Mesendoderm (in vitro differentiated cells): ENCODE data around the gene PDCD1LG2.

Experiments used
- DNase-seq: peaks from one replicate; pipeline ENCODE4 v3.0.0; 2013
- H2AK5ac ChIP-seq: 2 replicates; pipeline ENCODE4 v1.6.1; 2013; ENCODE audit warnings: low read length, inconsistent platforms
- H2BK120ac ChIP-seq: 2 replicates; pipeline ENCODE4 v1.6.1; 2013; ENCODE audit warnings: low read depth, mild to moderate bottlenecking, low read length, moderate library complexity, mixed read lengths
- H2BK15ac ChIP-seq: replicated peaks from 2 replicates; pipeline ENCODE4 v1.6.1; 2013; ENCODE audit warnings: low read depth, mild to moderate bottlenecking, moderate library complexity
- H2BK5ac ChIP-seq: 2 replicates; pipeline ENCODE4 v1.6.1; 2013; ENCODE audit warnings: low read length, inconsistent platforms
- H3K18ac ChIP-seq: 2 replicates; pipeline ENCODE4 v1.6.1; 2013; ENCODE audit warnings: mild to moderate bottlenecking, low read length, mixed read lengths
- H3K23ac ChIP-seq: one replicate; pipeline ENCODE4 v1.6.1; 2013; ENCODE audit warnings: low read length
- H3K27ac ChIP-seq: 2 replicates; pipeline ENCODE4 v1.5.1; 2013; ENCODE audit warnings: low read depth, mild to moderate bottlenecking, inconsistent platforms, low read length, moderate library complexity
- H3K27me3 ChIP-seq: 2 replicates; pipeline ENCODE4 v1.6.1; 2013; ENCODE audit warnings: low read length, control low read depth, mild to moderate bottlenecking, inconsistent platforms; ENCODE audit not compliant: insufficient read depth, poor library complexity
- H3K36me3 ChIP-seq: 2 replicates; pipeline ENCODE4 v1.6.1; 2013; ENCODE audit warnings: low read length, inconsistent platforms; ENCODE audit not compliant: control insufficient read depth, insufficient read depth
- H3K4ac ChIP-seq: one replicate; pipeline ENCODE4 v1.6.1; 2013; ENCODE audit warnings: low read depth, mild to moderate bottlenecking, low read length, moderate library complexity
- H3K4me1 ChIP-seq: 2 replicates; pipeline ENCODE4 v1.6.1; 2013; ENCODE audit warnings: low read depth, low read length, inconsistent platforms; ENCODE audit not compliant: control insufficient read depth
- H3K4me2 ChIP-seq: 2 replicates; pipeline ENCODE4 v1.6.1; 2013; ENCODE audit warnings: low read length
- H3K4me3 ChIP-seq: 2 replicates; pipeline ENCODE4 v1.5.1; 2013; ENCODE audit warnings: mild to moderate bottlenecking, low read length
- H3K56ac ChIP-seq: one replicate; pipeline ENCODE4 v1.6.1; 2013; ENCODE audit warnings: low read length
- H3K79me1 ChIP-seq: 2 replicates; pipeline ENCODE4 v1.6.1; 2013; ENCODE audit warnings: low read length, inconsistent platforms
- H3K79me2 ChIP-seq: 2 replicates; pipeline ENCODE4 v1.6.1; 2013; ENCODE audit warnings: mild to moderate bottlenecking, low read length; ENCODE audit not compliant: control insufficient read depth, insufficient read depth
- H3K9ac ChIP-seq: 2 replicates; pipeline ENCODE4 v1.6.1; 2013; ENCODE audit warnings: low read length, inconsistent platforms
- H4K5ac ChIP-seq: one replicate; pipeline ENCODE4 v1.6.1; 2013; ENCODE audit warnings: low read length
- H4K8ac ChIP-seq: one replicate; pipeline ENCODE4 v1.6.1; 2013; ENCODE audit warnings: low read depth, mild to moderate bottlenecking, control low read depth, low read length, moderate library complexity
- WGBS: extraction: QIAGEN DNeasy Blood & Tissue Kit; methylation state at CpG from one replicate; pipeline ENCODE4 v1.1.7; 2013; ENCODE audit warnings: low lambda C conversion rate, missing lambda C conversion rate; ENCODE audit not compliant: insufficient coverage; ENCODE audit errors: extremely low coverage; 5-methylcytosine and 5-hydroxymethylcytosine counted together

The PDCD1LG2 gene

DNA sequence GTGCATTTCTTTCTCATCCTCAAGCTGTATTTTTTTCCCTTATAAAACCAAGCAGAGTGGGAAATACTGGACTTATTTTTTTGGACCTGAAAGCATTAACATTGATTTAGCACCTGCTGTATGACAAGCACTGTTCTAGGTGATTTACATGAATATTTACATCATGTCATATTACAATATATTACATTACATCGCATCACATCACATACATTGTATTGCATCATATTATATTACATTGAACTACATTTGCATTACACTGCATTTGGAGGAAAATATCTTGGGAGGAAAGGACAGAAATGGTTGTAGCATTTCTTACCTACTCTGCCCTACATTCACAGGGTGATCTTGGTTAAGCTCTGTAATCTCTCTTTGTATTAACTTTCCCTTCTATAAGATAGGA lies 11.2 kb upstream of the PDCD1LG2 start:
- no CpG with 5 or more reads among the region's 1 CpG for WGBS
- Histone ChIP-seq H3K4me3 (no peak overlapping the region), H2AK5ac (no peak overlapping the region), H3K79me1 (no peaks in the 10 kb centered on the region), H3K9ac (no peak overlapping the region), H2BK120ac (no peak overlapping the region), H3K4me1 (no peaks in the 10 kb centered on the region), H3K79me2 (no peaks in the 10 kb centered on the region), H2BK15ac (no peak overlapping the region), H4K8ac (no peak overlapping the region), H2BK5ac (no peak overlapping the region), H3K56ac (no peak overlapping the region), H3K27ac (no peak overlapping the region), H4K5ac (no peak overlapping the region), H3K23ac (no peak overlapping the region), H3K4ac (no peak overlapping the region), H3K4me2 (no peak overlapping the region), H3K18ac (no peak overlapping the region), H3K36me3 (no peaks in the 10 kb centered on the region), H3K27me3 (no peaks in the 10 kb centered on the region)
- DNase-seq: no peak

DNA sequence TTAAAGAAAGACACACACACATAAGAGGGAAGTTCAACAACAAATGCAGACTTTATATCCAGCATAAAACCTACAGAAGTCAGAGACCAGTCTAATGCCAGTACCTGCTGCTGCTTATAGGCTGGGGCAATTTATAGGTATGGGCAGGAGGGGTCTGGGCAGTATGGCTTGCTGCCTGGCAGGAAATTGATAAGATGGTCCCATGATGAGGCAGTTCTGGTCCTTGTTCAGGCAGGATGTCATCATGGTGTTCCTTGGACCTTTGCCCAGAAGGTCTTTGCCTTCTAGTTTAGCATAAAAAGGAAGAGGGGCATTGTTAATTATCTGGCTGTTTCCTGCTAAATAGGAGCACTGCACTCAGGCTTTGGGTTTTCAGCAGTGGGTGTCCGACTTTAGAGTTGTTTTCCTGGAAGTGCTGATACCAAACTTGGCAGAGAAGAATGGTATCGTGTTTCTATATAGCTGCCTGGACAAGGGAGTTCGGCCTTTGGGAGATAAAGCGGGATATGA lies 10.4 kb upstream of the PDCD1LG2 start:
- no peak overlapping the region for H3K18ac ChIP-seq
- H3K4ac ChIP-seq: no peak overlapping the region
- H3K23ac ChIP-seq: no peak overlapping the region
- H4K8ac ChIP-seq: no peak overlapping the region
- H4K5ac ChIP-seq: no peak overlapping the region
- H2BK120ac ChIP-seq: no peak overlapping the region
- H3K4me2 ChIP-seq: no peak overlapping the region
- H3K56ac ChIP-seq: no peak overlapping the region
- no peaks in the 10 kb centered on the region for H3K27me3 ChIP-seq
- no peak overlapping the region for H2BK5ac ChIP-seq
- no peak for DNase-seq
- no peaks in the 10 kb centered on the region for H3K36me3 ChIP-seq
- no peak overlapping the region for H3K27ac ChIP-seq
- H3K4me1 ChIP-seq: no peaks in the 10 kb centered on the region
- H3K9ac ChIP-seq: no peak overlapping the region
- no peaks in the 10 kb centered on the region for H3K79me1 ChIP-seq
- no peak overlapping the region for H2AK5ac ChIP-seq
- no peaks in the 10 kb centered on the region for H3K79me2 ChIP-seq
- no CpG with 5 or more reads among the region's 4 CpGs for WGBS
- no peak overlapping the region for H2BK15ac ChIP-seq
- H3K4me3 ChIP-seq: no peak overlapping the region

DNA sequence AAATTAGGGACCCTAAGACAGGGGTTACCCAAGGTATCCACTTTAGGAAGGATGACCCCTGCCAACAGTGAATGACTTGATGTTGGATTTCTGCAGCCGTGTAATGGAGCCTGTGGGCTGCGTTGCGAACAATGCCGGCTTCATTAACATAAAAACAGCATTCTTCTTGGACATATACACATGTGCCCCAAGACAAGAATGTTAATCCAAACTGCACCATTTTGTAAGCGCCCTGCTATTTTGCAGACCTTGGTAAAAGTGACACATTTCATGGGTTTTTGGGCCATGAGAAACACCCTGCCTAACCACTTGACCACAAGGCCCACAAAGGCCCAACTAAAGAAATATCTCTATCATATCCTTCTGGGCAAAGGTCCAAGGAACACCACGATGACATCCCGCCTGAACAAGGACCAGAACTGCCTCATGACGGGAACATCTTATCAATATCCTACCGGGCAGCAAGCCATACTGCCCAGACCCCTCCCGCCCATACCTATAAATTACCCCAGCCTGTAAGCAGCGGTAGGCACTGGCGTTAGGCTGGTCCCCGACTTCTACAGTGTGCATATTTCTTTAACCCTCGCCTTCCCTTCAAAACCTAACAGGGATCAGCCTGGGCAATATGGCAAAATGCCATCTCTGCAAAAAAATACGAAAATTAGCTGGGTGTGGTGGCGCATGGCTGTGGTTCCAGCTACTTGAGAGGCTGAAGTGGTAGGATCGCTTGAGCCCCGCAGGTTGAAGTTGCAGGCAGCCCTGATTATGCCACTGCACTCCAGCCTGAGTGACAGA lies 9.7 kb upstream of the PDCD1LG2 start:
- no peak overlapping the region for H2BK120ac ChIP-seq
- H3K27me3 ChIP-seq: no peaks in the 10 kb centered on the region
- no peak overlapping the region for H4K8ac ChIP-seq
- H3K23ac ChIP-seq: no peak overlapping the region
- H3K9ac ChIP-seq: no peak overlapping the region
- H2AK5ac ChIP-seq: no peak overlapping the region
- H3K56ac ChIP-seq: no peak overlapping the region
- DNase-seq: no peak
- no peaks in the 10 kb centered on the region for H3K4me1 ChIP-seq
- no peak overlapping the region for H3K18ac ChIP-seq
- no peak overlapping the region for H2BK15ac ChIP-seq
- H3K27ac ChIP-seq: no peak overlapping the region
- H2BK5ac ChIP-seq: no peak overlapping the region
- no CpG with 5 or more reads among the region's 18 CpGs for WGBS
- H3K4me2 ChIP-seq: no peak overlapping the region
- H4K5ac ChIP-seq: no peak overlapping the region
- no peaks in the 10 kb centered on the region for H3K79me1 ChIP-seq
- H3K4ac ChIP-seq: no peak overlapping the region
- H3K4me3 ChIP-seq: no peak overlapping the region
- H3K36me3 ChIP-seq: no peaks in the 10 kb centered on the region
- H3K79me2 ChIP-seq: no peaks in the 10 kb centered on the region

DNA sequence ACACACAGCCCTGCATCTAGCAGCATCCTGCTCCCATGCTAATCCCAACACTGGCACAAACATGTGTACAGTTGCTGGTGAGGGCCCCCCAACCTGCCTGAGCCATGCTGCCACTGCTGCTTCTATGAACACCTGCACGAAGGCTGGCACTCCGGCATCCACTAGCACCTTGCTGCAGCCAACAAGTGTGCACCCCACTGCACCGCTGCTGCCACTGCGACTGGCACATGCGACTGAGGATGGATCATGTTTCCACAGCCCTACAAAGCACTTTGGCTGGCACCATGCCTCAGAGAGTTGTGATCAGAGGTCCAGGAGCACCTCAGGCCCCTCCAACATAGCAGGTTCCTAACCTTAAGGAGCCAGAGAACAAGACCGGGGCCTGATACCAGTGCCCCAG lies 7.8 kb upstream of the PDCD1LG2 start:
- H3K4ac ChIP-seq: no peak overlapping the region
- no peak overlapping the region for H2BK15ac ChIP-seq
- H3K36me3 ChIP-seq: no peaks in the 10 kb centered on the region
- no peak overlapping the region for H3K27ac ChIP-seq
- no peak overlapping the region for H4K8ac ChIP-seq
- no peaks in the 10 kb centered on the region for H3K79me2 ChIP-seq
- H2BK120ac ChIP-seq: no peak overlapping the region
- H3K23ac ChIP-seq: no peak overlapping the region
- H3K4me3 ChIP-seq: no peak overlapping the region
- H3K56ac ChIP-seq: no peak overlapping the region
- no peak overlapping the region for H3K4me2 ChIP-seq
- WGBS: no CpG with 5 or more reads among the region's 6 CpGs
- no peaks in the 10 kb centered on the region for H3K27me3 ChIP-seq
- no peak for DNase-seq
- H3K4me1 ChIP-seq: no peaks in the 10 kb centered on the region
- H2BK5ac ChIP-seq: no peak overlapping the region
- H2AK5ac ChIP-seq: no peak overlapping the region
- no peak overlapping the region for H3K18ac ChIP-seq
- no peaks in the 10 kb centered on the region for H3K79me1 ChIP-seq
- no peak overlapping the region for H3K9ac ChIP-seq
- no peak overlapping the region for H4K5ac ChIP-seq

DNA sequence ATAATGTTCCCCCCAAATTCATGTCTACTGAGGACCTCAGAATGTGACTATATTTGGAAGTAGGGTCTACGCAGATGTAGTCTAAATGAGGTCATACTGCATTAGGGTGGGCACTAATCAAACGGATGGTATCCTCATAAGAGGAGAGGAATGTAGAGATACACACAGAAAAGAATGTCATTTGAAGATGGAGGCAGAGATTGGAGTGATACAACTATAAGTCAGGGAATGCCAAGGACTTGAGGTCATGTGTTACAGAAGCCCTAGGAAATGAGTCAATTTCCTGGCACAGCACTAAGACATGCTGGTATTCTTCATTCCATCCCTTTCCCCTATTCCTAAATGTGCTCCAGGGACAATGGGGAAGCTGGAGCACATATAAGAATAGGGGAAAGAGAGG lies 758 bp upstream of the PDCD1LG2 start:
- Histone ChIP-seq H3K27ac (no peak overlapping the region), H3K4me2 (no peak overlapping the region), H3K36me3 (no peaks in the 10 kb centered on the region), H3K79me1 (no peaks in the 10 kb centered on the region), H2BK120ac (no peak overlapping the region), H3K79me2 (no peaks in the 10 kb centered on the region), H2BK15ac (no peak overlapping the region), H2AK5ac (no peak overlapping the region), H3K18ac (no peak overlapping the region), H3K23ac (no peak overlapping the region), H4K5ac (no peak overlapping the region), H3K9ac (no peak overlapping the region), H3K4me3 (no peak overlapping the region), H4K8ac (no peak overlapping the region), H2BK5ac (no peak overlapping the region), H3K27me3 (no peaks in the 10 kb centered on the region), H3K4me1 (peaks cover 2% of the 10 kb centered on the region), H3K4ac (no peak overlapping the region), H3K56ac (no peak overlapping the region)
- WGBS: no CpG with 5 or more reads among the region's 2 CpGs
- peak; percentile 94 for DNase-seq

DNA sequence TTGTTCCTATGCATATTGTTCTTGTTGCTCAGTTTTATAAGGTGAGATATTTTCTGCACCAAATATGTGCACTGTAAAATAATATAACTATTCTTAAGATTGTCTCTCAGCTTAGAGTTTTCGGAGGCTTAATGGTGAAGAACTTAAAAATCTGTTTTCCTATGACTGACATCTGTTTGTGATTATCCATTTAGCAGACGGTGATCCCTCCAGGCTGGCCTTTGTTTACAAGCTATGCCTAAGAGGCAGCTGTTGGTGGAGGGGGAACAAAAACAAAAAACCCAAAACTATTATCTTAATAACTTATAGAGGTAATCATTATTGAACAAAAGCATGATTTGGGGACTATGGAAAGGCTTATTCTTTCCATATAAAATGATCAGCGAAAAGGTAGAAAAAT lies 658 bp downstream of the PDCD1LG2 start:
- Histone ChIP-seq H2BK15ac (no peak overlapping the region), H2AK5ac (no peak overlapping the region), H2BK120ac (no peak overlapping the region), H3K56ac (no peak overlapping the region), H3K18ac (no peak overlapping the region), H4K5ac (no peak overlapping the region), H3K27ac (no peak overlapping the region), H2BK5ac (no peak overlapping the region), H3K4me2 (no peak overlapping the region), H3K23ac (no peak overlapping the region), H3K4ac (no peak overlapping the region), H3K79me2 (no peaks in the 10 kb centered on the region), H3K4me3 (no peak overlapping the region), H3K9ac (no peak overlapping the region), H3K4me1 (peaks cover 2% of the 10 kb centered on the region), H3K27me3 (no peaks in the 10 kb centered on the region), H4K8ac (no peak overlapping the region), H3K79me1 (no peaks in the 10 kb centered on the region), H3K36me3 (no peaks in the 10 kb centered on the region)
- no peak for DNase-seq
- no CpG with 5 or more reads among the region's 3 CpGs for WGBS
